AG20443 (cell line): ENCODE results near the gene TEX2.

Source experiments
- DNase-seq: peaks from one replicate; pipeline ENCODE4 v3.0.0; 2012; ENCODE audit warnings: low spot score, mixed read lengths

TEX2 gene

GRCh38 chr17:64263000-64263766, at the start of gene TEX2:
Gene TEX2, minus strand, starts transcription at chr17:64263260. Its CDS starts 49,043 bp downstream, at chr17:64214217.
- DNase-seq: peak; percentile 99

- no peak for DNase-seq
Measured at GRCh38 chr17:64309710-64310109, 46.6 kb upstream of the TEX2 start.

GRCh38 chr17:64309021-64309420, 46.0 kb upstream of the TEX2 start:
- no peak for DNase-seq

- DNase-seq: peak; percentile 76
Measured at GRCh38 chr17:64306850-64307463, 43.9 kb upstream of the TEX2 start.

- no peak for DNase-seq
Measured at GRCh38 chr17:64304551-64304950, 41.5 kb upstream of the TEX2 start.

GRCh38 chr17:64300699-64300965, 37.6 kb upstream of the TEX2 start:
- no peak for DNase-seq

- no peak for DNase-seq
Measured at GRCh38 chr17:64297467-64298088, 34.5 kb upstream of the TEX2 start.

- no peak for DNase-seq
Measured at GRCh38 chr17:64296246-64296645, 33.2 kb upstream of the TEX2 start.

- DNase-seq: no peak
Measured at GRCh38 chr17:64295146-64295545, 32.1 kb upstream of the TEX2 start.

GRCh38 chr17:64291268-64291851, 28.3 kb upstream of the TEX2 start:
- no peak for DNase-seq

- no peak for DNase-seq
Measured at GRCh38 chr17:64289741-64290141, 26.7 kb upstream of the TEX2 start.

- no peak for DNase-seq
Measured at GRCh38 chr17:64282753-64283080, 19.7 kb upstream of the TEX2 start.

GRCh38 chr17:64281962-64282752, 19.1 kb upstream of the TEX2 start:
- DNase-seq: peak; percentile 80

GRCh38 chr17:64278614-64279013, 15.6 kb upstream of the TEX2 start:
- DNase-seq: no peak

- peak; percentile 51 for DNase-seq
Measured at GRCh38 chr17:64277831-64278562, 14.9 kb upstream of the TEX2 start.

- DNase-seq: no peak
Measured at GRCh38 chr17:64276961-64277505, 14.0 kb upstream of the TEX2 start.

- no peak for DNase-seq
Measured at GRCh38 chr17:64275016-64275415, 12.0 kb upstream of the TEX2 start.

GRCh38 chr17:64273006-64273405, 9.9 kb upstream of the TEX2 start:
- DNase-seq: no peak

- no peak for DNase-seq
Measured at GRCh38 chr17:64270885-64271284, 7.8 kb upstream of the TEX2 start.

GRCh38 chr17:64269687-64270649, 6.9 kb upstream of the TEX2 start:
- DNase-seq: no peak
